GM18873 (cell line): ENCODE data around the gene SLC6A8.
"Not testable (repeated sequence)": the region's sequence is repeated elsewhere in the genome, so short reads cannot be mapped to it uniquely, and the experiment has no call there.

ENCODE experiments used
- ATAC-seq: cut with Tn5 transposase; IDR thresholded peaks from one replicate; pipeline ENCODE4 v1.9.1; 2021; ENCODE audit warnings: mild to moderate bottlenecking, moderate library complexity, moderate number of reproducible peaks; ENCODE audit not compliant: unreplicated experiment, low FRiP score

The SLC6A8 gene

DNA sequence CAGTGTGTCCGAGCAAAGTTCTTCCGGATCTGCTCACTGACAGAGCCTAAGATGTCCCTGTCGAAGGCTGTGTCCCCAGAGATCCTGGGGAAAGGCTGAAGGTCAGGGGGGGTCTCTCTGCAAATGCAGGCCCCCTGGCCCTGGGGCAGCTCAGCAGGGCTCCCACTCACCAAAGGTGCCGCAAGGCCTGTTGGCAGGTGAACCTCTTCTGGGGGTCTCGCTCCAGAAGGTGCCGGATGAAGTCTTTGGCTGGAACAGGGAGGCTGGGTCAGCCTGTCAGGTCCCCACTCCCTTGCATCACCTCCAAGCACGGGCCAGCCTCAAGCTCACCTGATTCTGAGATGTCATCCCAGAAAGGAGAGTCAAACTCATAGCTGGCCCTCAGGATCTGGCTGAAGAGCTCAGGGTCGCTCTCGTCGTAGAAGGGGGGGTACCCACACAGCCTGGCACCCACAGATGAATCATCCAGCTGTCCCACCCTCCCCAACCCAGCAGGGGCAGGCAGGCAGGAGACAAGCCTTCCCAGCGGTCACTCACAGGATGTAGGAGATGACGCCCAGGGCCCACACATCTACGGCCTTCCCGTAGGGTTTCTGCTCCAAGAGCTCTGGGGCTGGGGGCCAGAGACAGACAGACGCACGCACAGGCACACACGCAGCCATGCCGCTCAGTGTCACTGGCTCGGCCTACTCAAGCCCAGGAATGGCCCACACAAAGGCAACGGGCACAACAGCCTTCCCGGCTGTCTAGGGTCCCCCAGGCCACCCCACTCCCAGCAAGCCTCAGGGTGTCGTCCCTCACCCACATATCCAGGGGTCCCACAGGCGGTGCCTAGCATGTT lies 16.8 kb upstream of the SLC6A8 start:
- ATAC-seq = no peak

DNA sequence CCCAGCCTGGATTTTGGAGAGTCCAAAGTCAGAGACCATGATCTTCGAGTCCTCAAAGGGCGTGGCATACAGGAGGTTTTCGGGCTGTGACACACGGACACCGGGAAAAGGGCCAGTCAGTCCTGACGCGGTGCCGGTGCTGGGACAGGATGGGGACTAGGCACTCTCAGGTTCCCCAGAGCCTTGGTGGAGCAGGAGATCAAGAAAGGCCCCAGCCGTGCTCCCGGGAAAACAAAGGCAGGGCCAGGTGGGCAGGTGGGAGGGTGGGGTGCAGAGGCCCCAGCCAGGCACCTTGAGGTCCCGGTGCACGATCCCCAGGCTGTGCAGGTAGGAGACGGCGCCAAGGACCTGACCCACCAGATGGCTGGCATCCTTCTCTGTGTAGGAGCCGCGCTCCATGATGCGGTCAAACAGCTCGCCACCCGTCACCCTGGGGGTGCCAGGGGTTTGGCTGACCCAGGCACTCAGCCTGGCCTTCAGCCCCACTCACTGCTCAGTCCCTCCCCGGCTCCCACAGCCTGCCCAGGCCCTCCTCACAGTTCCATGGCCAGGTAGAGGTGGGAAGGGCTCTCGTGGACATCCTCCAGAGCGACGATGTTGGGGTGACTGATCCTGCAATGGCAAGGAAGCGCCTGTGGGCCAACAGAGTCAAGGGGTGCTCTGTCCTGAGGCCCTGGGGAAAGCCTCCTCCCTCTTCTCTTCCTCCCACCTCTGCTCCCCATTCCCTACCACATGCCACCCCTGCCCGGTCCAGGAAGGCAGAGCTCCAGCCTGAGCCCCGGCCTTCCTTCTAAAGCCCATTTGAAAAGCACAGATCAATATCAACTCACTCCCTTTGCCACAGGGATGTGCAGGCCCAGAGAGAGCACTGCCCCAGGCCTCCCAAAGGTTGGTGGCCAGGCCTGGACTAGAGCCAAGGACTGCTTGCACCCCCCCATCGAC lies 15.9 kb upstream of the SLC6A8 start:
- ATAC-seq = no peak

DNA sequence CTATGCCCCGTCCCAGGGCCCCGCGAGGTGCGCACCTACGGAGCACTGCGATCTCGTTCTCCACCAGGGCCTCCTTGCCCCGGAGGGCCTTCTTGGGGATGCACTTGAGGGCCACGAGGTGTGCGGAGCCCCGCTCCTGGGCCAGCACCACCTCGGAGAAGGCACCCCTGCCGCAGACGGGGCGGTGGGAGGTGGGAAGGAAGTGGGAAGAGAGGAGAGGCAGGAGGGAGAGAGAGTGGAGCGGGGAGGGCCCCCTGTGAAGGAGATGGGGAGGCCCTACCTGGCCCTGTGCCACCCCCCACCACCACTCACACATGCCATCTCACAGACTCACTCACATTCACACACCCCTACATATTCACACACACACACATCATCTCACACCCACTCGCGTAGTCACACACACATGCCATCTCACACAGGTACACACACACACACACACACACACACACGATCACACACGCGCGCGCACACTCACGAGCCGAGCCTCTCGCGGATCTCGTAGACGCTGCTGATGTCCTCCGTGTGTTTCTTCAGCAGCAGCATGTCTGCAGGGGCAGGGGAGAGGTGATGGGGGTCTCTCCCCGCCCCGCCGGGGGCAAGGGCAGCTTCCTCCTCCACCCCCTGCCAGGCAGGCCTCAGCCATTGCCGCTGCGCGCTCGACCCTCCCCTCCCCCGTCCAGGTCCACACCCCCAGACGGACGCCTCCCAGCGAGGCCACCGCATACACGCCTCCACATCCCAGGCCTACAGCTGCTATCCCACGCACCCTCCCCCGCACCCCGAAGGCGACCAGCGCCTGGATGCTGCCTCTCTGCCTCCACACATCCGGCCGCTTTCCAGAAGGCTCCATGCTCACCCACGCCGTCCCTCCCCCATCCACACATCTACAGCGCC lies 14.9 kb upstream of the SLC6A8 start:
- ATAC-seq = no peak

DNA sequence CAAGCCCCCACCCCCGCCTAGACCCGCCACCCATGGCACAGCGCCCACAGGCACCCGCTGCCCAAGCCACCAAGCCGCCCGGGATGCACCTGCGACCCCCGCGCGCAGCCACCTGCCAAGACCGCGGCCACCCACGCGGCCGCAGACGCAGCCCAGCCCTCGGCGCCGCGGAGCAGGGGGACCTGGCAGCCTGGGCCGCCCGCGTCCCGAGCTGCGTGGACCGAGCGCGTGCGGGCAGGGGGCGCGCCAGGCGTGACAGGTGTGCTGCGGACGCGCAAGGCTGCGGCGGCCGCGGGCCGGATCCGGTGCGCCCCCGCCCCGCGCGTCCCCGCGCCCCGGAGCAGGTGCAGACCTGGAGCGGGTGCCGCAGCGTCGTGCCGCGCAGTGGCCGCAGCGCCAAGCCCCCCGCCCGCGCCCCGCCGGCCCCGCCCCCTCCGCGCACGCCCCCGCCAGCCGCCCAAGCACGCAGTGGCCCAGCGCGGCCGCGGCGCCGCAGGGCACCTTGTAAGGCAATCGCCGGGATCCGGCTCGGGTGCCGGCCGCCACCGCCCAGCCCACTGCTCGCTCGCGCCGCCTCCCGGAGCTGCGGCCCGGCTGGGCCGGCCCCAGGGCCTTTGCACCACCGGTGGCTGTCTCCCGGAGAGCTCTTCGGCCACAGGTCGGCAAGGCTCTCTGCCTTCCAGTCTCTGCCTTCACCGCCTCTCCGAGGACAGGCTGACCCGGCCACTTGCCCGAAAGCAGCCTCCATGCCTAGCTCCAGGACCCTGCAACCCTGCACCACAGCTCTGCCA lies 14.1 kb upstream of the SLC6A8 start, which contains the start of gene PNCK:
Gene PNCK (minus strand): TSS at position 386 of the 791 bp plus-strand sequence. CDS start 737 bp downstream, outside the sequence.
- ATAC-seq = no peak

DNA sequence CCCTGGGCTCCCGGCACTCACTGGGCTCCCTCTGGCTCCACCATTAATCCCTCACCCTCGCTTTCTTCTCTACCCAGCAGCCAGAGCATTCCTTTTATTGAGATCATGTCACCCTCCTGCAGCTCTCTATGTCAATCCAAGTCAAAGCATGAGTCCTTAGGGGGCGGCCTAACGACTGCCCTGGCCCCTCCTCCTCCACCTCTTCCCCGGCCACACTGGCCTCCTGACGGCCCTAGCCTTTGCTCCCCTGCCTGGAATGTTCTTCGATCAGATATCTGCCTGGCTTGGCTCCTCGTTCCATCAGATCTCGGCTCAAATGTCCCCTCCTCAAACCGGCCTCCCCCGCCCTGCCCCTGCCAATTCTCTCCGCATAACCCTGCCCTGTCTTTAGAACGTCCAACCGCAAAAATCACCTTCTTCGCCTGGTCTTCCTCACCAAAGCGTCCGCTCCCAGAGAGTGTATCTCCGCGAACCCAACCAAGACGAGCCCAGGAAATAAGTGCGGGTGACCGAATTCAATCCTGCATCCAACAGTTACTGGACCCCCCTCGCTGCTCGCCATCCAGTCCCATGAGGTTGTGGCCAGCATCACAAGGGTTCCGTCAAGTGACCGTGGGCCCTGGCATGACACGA lies 13.4 kb upstream of the SLC6A8 start:
- ATAC-seq = no peak

DNA sequence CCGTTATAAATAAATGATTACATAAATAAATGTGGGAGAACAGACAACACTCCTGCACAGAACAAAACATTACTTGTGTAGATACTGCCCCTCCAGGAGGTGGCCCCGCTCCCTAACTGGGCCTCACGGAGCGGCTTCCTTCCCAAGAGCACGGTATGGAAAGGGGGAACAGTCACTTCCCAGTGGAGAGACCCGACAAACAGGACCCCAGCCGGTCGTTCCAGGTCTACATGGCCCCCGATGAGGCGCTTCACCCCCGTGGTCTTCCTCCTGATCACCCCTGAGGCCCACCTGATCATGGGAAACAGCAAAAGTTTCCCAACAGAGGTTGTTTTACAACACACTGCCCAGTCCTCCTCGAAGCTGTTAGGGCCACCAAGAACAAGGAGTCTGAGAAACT lies 6.6 kb upstream of the SLC6A8 start:
- no peak for ATAC-seq

DNA sequence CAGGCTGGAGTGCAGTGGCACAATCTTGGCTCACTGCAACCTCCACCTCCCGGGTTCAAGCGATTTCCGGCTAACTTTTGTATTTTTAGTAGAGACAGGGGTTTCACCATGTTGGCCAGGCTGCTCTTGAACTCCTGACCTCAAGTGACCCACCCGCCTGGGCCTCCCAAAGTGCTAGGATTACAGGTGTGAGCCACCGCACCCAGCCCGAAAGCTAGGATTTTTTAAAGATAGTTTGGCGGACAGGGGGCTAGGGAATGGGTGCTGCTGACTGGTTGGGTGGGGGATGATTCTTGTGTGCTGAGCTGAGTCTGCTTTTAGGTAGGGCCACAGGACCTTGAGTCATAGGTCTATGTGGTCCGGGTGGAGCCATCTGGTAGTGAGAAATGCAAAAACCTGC lies 4.2 kb upstream of the SLC6A8 start:
- ATAC-seq = not testable (repeated sequence)

DNA sequence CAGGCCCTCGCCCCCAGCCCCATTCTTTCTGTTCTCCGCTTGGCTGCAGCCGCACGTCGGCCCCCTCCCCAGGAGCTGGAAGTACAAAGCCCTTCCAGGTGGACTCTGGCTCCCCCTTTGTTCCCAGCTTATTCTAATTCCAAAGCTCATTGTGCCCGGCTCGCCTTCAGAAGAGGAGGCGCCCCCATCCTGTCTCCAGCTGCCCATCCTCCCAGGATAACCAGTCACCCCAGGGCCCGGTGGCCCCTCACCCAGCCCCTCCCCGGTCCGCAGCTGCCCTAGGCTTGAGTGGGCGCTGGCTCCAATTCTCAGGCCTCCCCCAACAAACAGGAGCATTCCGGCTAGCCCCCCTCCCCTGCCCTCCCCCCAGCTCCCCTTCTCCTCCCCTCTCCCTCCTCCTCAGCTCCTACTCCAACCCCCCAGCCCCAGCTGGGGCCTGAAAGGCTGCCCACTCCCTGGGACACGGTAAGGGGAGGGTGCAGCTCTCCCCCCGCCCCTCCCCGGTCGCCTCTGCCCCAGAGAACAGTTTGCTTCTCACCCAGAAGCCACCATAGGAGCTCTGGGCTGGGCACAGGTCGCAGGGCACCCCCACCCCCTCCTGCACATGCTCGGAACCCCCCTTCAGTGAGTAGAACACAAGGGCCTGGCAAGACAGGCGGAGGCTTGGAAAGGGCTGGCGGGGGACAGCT lies 3.1 kb upstream of the SLC6A8 start:
- no peak for ATAC-seq

DNA sequence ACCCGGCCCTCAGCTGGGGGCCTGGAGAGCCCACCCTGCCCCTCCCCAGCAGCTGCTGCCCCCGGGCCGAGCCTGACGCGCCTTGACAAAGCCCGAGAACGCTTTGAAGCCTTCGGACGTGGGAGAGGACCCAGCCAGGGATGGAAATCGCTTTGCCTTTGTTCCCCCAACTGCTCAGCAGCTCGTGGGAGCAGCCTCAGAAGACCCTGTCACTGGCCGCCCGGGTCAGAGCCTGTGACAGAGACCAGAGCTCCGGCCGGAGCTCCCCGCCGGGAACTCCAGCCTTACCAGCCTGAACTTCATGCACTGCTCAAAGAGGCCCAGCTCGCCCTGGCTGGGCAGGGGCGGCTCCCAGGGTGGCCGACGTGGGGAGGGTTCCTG lies 2.6 kb upstream of the SLC6A8 start:
- no peak for ATAC-seq

DNA sequence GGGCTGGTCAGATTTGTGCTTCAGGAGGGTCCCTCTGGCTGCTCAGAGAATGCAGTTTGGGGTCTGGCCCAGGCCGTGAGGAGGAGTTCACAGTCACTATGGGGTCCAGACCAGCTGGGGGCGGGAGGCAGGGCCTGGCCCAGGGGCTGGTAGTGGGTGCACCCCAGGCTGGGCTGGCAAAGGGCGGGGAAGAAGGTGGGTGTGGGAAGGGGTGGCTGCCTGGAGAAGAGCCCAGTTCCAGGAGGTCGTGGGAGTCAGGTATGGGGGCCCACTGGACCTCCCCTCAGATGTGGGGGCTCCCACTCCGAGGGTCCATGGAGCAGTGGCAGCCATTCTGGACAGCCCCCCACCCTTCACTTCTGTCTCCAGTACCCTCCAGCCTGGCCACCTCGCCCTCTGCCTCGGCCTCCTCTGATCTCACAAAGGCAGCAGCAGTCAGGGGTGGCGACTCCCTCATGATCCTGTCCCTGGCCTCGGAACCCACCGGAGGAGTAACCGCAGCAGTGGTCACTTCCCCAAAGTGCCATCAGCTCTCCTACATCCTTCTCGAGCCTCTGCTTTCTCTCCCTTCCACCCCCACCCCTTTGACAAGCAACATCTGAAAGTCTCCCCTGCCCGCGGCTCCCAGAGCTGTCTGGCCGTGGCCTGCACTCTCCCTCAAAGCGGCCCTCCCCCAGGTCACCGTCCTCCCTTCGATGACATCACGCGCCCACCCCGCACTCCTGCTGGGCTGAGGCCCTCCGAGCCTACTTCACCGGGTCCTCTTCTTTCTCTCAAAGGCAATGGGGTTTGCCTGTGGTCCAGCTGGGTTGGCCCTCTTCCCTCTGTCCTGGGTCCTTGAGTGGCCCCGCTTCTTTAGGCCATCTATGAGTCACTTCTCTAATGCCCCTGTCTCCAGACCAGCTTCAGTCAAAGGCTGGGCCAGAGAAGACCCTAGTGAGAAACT lies 1.7 kb upstream of the SLC6A8 start:
- ATAC-seq = no peak

DNA sequence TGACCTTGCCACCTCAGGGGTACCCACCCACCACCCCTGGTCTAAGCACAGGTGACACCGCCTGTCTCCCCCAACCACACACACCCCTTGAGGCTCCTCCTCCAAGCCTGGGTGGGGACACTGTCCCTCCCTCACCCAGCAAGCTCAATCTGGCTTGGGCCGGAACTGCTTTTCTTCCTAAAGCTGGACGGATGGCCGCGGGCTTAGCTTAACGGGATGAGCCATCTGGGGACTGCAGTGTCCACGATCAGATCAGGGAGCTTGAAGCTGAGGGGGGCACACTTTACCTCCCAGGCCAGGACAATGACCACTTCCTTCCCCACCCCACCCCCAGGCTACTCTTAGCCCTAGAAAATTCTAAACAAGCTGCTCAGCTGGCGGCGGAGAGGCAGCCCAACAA lies 1.0 kb upstream of the SLC6A8 start:
- no peak for ATAC-seq

DNA sequence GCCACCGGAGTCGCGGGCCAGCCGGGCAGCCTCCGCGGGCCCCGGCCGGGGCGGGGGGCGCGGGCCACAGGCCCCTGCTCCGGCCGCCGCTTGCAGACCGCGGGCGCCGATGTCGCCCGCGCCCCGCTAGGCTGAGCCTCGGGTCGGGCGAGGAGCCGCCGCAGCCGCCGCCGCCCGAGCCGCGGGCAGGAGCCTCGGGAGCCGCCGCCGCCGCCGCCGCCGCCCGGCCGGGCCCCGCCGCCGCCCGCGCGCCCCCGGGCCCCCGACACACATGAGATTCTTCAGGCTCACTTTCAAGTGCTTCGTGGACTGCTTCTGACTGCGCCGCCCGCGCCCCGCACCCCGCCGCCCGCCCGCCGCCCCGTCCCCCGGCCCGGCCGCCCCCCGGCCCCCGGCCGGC lies 345 bp downstream of the SLC6A8 start:
- ATAC-seq = no peak

DNA sequence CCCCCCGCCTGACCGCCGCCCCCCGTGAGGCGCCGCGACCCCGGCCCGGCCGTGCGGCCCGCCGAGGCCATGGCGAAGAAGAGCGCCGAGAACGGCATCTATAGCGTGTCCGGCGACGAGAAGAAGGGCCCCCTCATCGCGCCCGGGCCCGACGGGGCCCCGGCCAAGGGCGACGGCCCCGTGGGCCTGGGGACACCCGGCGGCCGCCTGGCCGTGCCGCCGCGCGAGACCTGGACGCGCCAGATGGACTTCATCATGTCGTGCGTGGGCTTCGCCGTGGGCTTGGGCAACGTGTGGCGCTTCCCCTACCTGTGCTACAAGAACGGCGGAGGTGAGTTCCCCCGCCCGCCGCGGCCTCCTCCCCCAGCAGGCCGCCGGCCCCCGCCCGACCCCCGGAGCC lies 780 bp downstream of the SLC6A8 start:
- ATAC-seq = no peak

DNA sequence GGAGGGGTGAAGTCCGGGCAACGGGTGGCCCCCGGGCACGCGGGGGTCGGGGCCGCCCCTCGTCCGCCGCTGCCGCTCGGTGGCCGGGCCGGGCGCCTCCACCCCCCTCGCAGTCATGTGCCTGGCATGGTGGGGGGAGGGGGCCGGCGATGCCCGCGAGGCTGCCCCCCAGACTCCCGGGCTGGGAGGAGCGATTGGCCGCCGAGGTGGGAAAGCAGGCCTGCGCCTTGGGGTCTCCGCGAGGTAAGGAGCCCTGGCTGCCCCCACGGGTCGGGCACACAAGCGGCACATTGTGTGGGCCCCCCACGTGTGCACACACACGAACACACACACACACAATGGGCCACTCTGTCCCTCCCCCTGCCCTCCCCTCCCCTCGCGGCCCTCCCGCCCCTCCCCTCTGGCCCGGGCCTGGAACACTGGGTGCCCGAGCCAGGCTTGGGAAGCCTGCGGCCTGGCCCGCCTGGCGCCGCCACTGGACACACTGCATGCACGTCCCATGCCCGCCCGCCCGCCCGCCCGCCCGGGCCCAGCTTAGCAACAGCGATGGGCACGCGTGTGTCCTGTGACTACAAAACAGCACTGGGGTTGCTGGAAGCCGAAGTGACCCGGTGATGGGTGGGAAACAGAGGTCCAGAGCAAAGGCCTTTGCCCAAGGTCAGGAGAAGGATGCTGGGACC lies 1.3 kb downstream of the SLC6A8 start:
- no peak for ATAC-seq

DNA sequence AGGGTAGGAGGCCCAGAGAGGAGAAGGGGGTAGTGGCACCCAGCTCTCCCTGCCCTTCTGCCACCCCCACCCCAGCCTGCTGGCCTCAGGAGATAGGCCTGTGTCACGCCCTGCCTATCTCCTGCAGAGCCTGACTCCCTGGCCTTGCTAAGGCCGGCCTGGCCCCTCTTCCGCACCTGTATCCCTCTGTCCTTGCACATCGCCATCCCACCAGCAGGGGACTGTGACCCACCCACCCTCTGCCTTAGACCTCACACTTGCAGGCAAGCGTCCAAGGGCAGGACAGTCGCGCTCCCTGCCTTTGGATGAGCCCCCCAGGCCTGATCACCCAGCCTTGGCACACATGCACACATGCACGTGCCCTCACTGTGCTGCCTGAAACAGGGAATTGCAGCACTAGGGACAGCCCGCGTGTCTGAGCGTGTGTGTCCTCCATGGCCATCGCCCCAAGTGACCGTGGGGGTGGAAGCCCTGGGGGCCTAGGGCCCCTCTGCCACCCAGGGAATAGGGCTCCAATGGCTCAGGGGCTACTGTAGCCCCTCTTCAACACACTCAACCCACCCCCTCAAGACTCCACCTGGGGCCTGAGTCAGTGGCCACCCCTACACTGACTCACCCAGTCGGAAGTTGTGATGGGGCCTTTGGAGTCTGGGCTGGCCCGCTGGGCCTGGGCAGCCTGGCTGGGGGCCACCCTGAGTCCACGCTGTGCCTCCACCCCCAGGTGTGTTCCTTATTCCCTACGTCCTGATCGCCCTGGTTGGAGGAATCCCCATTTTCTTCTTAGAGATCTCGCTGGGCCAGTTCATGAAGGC lies 2.1 kb downstream of the SLC6A8 start:
- ATAC-seq = no peak

DNA sequence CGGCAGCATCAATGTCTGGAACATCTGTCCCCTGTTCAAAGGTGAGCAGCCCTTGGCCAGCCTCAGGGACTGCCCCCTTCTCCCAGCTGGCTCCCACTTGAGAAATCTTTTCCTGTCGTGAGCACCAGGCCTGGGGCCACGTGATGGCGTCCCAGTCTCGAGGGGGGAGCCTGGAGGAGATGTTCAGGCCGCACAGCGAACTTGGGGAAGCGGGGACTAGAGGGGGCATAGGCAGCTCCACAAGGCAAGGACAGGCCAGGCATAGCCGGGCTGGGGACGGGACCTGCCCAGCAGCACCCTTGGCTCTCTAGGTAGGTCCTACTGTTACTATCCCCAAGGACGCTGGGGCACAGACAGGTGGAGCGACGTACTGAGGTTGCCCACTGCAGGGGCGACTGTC lies 2.7 kb downstream of the SLC6A8 start:
- no peak for ATAC-seq
